ENCODE measurements around the gene AURKA.

The AURKA gene

DNA sequence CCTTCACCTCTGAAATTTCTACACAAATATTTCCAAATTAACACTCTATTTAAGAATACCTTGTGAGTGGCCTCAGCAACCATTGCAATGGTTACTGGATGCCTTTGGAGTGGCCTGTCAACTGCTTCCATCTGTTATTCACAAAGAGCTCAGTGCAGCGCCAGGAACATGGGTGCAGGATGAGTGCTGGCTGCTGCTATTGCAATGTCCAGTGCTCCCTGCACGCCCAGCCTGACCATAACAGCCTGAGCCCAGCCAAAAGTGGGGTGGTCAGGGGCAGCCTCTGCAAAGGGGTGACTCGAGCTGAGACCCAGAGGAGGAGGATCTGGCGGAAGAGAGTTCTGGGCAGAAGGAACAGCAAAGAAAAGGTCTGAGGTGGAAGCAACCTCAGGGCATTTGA is 38.4 kb upstream of the AURKA start:
- H3K36me3 ChIP-seq (ENCODE audit: control insufficient read depth in 5 of 5, insufficient read depth in 5 of 5, low read length in 5 of 5), result no peaks in the 10 kb centered on the region
- no peak overlapping the region for H3K9ac ChIP-seq (ENCODE audit: low read length in 5 of 5)
- H3K4me3 ChIP-seq (ENCODE audit: low read depth in 1 of 5, low read length in 5 of 5), result no peak overlapping the region
- peaks cover 0 to 18% (median 9%) of the 10 kb centered on the region in 5 donors for H3K4me1 ChIP-seq (ENCODE audit: control insufficient read depth in 5 of 5, insufficient read depth in 5 of 5, low read length in 5 of 5)
- H3K27ac ChIP-seq (ENCODE audit: low read depth, low read length), result no peak overlapping the region
- no peaks in the 10 kb centered on the region for H3K9me3 ChIP-seq (ENCODE audit: control insufficient read depth in 5 of 5, low read length in 5 of 5)
- peaks cover 0 to 3% (median 0%) of the 10 kb centered on the region in 5 donors for H3K27me3 ChIP-seq (ENCODE audit: control insufficient read depth in 5 of 5, insufficient read depth in 4 of 5, low read length in 5 of 5)

- Histone ChIP-seq H3K27me3 (ENCODE audit: control insufficient read depth in 5 of 5, insufficient read depth in 4 of 5, low read length in 5 of 5) (peaks cover 0 to 3% (median 0%) of the 10 kb centered on the region in 5 donors), H3K36me3 (ENCODE audit: control insufficient read depth in 5 of 5, insufficient read depth in 5 of 5, low read length in 5 of 5) (no peaks in the 10 kb centered on the region), H3K4me3 (ENCODE audit: low read depth in 1 of 5, low read length in 5 of 5) (no peak overlapping the region), H3K9me3 (ENCODE audit: control insufficient read depth in 5 of 5, low read length in 5 of 5) (no peaks in the 10 kb centered on the region), H3K9ac (ENCODE audit: low read length in 5 of 5) (no peak overlapping the region), H3K27ac (ENCODE audit: low read depth, low read length) (no peak overlapping the region), H3K4me1 (ENCODE audit: control insufficient read depth in 5 of 5, insufficient read depth in 5 of 5, low read length in 5 of 5) (peaks cover 0 to 18% (median 9%) of the 10 kb centered on the region in 5 donors)
These were observed 37.9 kb upstream of the AURKA start for GRCh38 chr20:56429941-56430340.

DNA sequence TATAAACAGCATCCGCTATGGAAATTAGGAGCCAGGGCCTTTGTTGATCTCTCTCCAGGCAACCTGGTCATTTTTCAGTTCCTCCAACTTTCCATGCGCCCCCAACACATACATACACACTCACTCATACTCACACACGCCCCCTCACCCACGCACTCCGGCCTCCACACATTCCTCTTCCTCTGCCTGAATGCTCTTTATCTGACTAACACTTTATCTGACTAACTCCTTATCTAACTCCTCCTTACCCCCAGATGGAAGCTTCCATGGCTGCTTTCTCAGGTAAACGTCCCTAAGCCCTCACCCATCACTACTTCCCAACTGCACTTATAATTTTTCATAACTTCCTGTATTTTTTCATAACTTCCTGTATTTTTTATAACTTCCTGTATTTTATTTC is 37.5 kb upstream of the AURKA start:
- no peak overlapping the region for H3K9ac ChIP-seq (ENCODE audit: low read length in 5 of 5)

GRCh38 chr20:56428881-56429280 is 36.9 kb upstream of the AURKA start:
- Histone ChIP-seq H3K27me3 (ENCODE audit: control insufficient read depth in 5 of 5, insufficient read depth in 4 of 5, low read length in 5 of 5) (peaks cover 0 to 3% (median 0%) of the 10 kb centered on the region in 5 donors), H3K4me3 (ENCODE audit: low read depth in 1 of 5, low read length in 5 of 5) (no peak overlapping the region), H3K9ac (ENCODE audit: low read length in 5 of 5) (no peak overlapping the region), H3K9me3 (ENCODE audit: control insufficient read depth in 5 of 5, low read length in 5 of 5) (no peaks in the 10 kb centered on the region), H3K27ac (ENCODE audit: low read depth, low read length) (no peak overlapping the region), H3K36me3 (ENCODE audit: control insufficient read depth in 5 of 5, insufficient read depth in 5 of 5, low read length in 5 of 5) (no peaks in the 10 kb centered on the region), H3K4me1 (ENCODE audit: control insufficient read depth in 5 of 5, insufficient read depth in 5 of 5, low read length in 5 of 5) (peaks cover 0 to 18% (median 9%) of the 10 kb centered on the region in 5 donors)

More for the DNA sequence above, 37.5 kb upstream of the AURKA start:
- Histone ChIP-seq H3K36me3 (ENCODE audit: control insufficient read depth in 5 of 5, insufficient read depth in 5 of 5, low read length in 5 of 5) (no peaks in the 10 kb centered on the region), H3K27ac (ENCODE audit: low read depth, low read length) (no peak overlapping the region), H3K4me1 (ENCODE audit: control insufficient read depth in 5 of 5, insufficient read depth in 5 of 5, low read length in 5 of 5) (peaks cover 0 to 18% (median 9%) of the 10 kb centered on the region in 5 donors), H3K4me3 (ENCODE audit: low read depth in 1 of 5, low read length in 5 of 5) (no peak overlapping the region), H3K27me3 (ENCODE audit: control insufficient read depth in 5 of 5, insufficient read depth in 4 of 5, low read length in 5 of 5) (peaks cover 0 to 3% (median 0%) of the 10 kb centered on the region in 5 donors), H3K9me3 (ENCODE audit: control insufficient read depth in 5 of 5, low read length in 5 of 5) (no peaks in the 10 kb centered on the region)

- Histone ChIP-seq H3K4me3 (ENCODE audit: low read depth in 1 of 5, low read length in 5 of 5) (no peak overlapping the region), H3K27me3 (ENCODE audit: control insufficient read depth in 5 of 5, insufficient read depth in 4 of 5, low read length in 5 of 5) (peaks cover 0 to 3% (median 0%) of the 10 kb centered on the region in 5 donors), H3K27ac (ENCODE audit: low read depth, low read length) (no peak overlapping the region), H3K9me3 (ENCODE audit: control insufficient read depth in 5 of 5, low read length in 5 of 5) (no peaks in the 10 kb centered on the region), H3K4me1 (ENCODE audit: control insufficient read depth in 5 of 5, insufficient read depth in 5 of 5, low read length in 5 of 5) (peaks cover 0 to 18% (median 9%) of the 10 kb centered on the region in 5 donors), H3K36me3 (ENCODE audit: control insufficient read depth in 5 of 5, insufficient read depth in 5 of 5, low read length in 5 of 5) (no peaks in the 10 kb centered on the region), H3K9ac (ENCODE audit: low read length in 5 of 5) (no peak overlapping the region)
These were observed 36.4 kb upstream of the AURKA start for GRCh38 chr20:56428410-56428809.

DNA sequence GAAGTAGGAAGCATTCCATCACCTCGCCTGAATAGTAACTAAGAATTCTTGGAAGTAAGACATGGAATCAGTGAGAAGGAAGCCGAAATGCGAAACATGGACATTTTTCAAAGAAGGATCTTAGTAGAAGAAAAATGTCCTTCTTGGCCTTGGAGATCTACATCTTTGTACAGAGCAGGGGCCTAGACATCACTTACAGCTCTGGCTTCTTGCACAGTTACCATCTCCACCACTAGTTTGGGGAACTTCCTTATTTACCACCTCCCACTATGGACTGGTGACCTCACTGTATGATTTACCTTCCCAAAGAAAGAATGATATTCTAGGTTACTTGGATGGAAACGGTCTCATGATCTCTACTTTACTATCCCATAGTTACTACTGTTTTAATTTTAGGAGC is 35.8 kb upstream of the AURKA start:
- H3K27me3 ChIP-seq (ENCODE audit: control insufficient read depth in 5 of 5, insufficient read depth in 4 of 5, low read length in 5 of 5), result no peaks in the 10 kb centered on the region
- H3K4me1 ChIP-seq (ENCODE audit: control insufficient read depth in 5 of 5, insufficient read depth in 5 of 5, low read length in 5 of 5), result peaks cover 0 to 22% (median 9%) of the 10 kb centered on the region in 5 donors
- no peak overlapping the region for H3K4me3 ChIP-seq (ENCODE audit: low read depth in 1 of 5, low read length in 5 of 5)
- H3K9me3 ChIP-seq (ENCODE audit: control insufficient read depth in 5 of 5, low read length in 5 of 5), result no peaks in the 10 kb centered on the region
- no peak overlapping the region for H3K9ac ChIP-seq (ENCODE audit: low read length in 5 of 5)
- no peak overlapping the region for H3K27ac ChIP-seq (ENCODE audit: low read depth, low read length)
- H3K36me3 ChIP-seq (ENCODE audit: control insufficient read depth in 5 of 5, insufficient read depth in 5 of 5, low read length in 5 of 5), result no peaks in the 10 kb centered on the region

- no peak overlapping the region for H3K27ac ChIP-seq (ENCODE audit: low read depth, low read length)
- peaks cover 0 to 29% (median 17%) of the 10 kb centered on the region in 5 donors for H3K4me1 ChIP-seq (ENCODE audit: control insufficient read depth in 5 of 5, insufficient read depth in 5 of 5, low read length in 5 of 5)
- H3K4me3 ChIP-seq (ENCODE audit: low read depth in 1 of 5, low read length in 5 of 5), result no peak overlapping the region
- H3K9ac ChIP-seq (ENCODE audit: low read length in 5 of 5), result no peak overlapping the region
- no peaks in the 10 kb centered on the region for H3K27me3 ChIP-seq (ENCODE audit: control insufficient read depth in 5 of 5, insufficient read depth in 4 of 5, low read length in 5 of 5)
- H3K36me3 ChIP-seq (ENCODE audit: control insufficient read depth in 5 of 5, insufficient read depth in 5 of 5, low read length in 5 of 5), result no peaks in the 10 kb centered on the region
- no peaks in the 10 kb centered on the region for H3K9me3 ChIP-seq (ENCODE audit: control insufficient read depth in 5 of 5, low read length in 5 of 5)
These were observed 34.9 kb upstream of the AURKA start for GRCh38 chr20:56426926-56427325.

GRCh38 chr20:56426026-56426425 is 34.0 kb upstream of the AURKA start:
- H3K27me3 ChIP-seq (ENCODE audit: control insufficient read depth in 5 of 5, insufficient read depth in 4 of 5, low read length in 5 of 5), result no peaks in the 10 kb centered on the region
- H3K9ac ChIP-seq (ENCODE audit: low read length in 5 of 5), result no peak overlapping the region
- no peaks in the 10 kb centered on the region for H3K9me3 ChIP-seq (ENCODE audit: control insufficient read depth in 5 of 5, low read length in 5 of 5)
- H3K4me1 ChIP-seq (ENCODE audit: control insufficient read depth in 5 of 5, insufficient read depth in 5 of 5, low read length in 5 of 5), result peaks cover 0 to 33% (median 19%) of the 10 kb centered on the region in 5 donors
- H3K36me3 ChIP-seq (ENCODE audit: control insufficient read depth in 5 of 5, insufficient read depth in 5 of 5, low read length in 5 of 5), result no peaks in the 10 kb centered on the region
- H3K27ac ChIP-seq (ENCODE audit: low read depth, low read length), result no peak overlapping the region
- no peak overlapping the region for H3K4me3 ChIP-seq (ENCODE audit: low read depth in 1 of 5, low read length in 5 of 5)

DNA sequence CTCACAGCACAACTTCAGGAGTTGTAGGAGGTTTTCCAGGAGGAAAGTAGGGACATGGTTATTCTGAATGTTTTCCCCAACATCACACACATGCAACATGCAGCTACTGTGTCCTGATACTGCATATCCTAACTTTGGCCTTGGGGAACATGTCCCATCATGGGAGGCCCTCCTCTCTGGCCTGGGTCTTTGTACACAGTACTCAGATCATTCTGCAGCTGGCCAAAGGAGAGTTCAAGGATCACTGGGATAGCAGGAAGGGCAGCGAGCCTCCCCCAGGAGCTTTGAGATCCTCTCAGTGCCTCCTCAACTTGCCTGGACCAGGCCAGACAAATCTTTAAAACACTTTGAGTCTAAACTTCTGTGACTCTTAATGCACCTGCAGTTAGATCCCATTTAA is 32.9 kb upstream of the AURKA start:
- Histone ChIP-seq H3K27me3 (ENCODE audit: control insufficient read depth in 5 of 5, insufficient read depth in 4 of 5, low read length in 5 of 5) (no peaks in the 10 kb centered on the region), H3K4me3 (ENCODE audit: low read depth in 1 of 5, low read length in 5 of 5) (no peak overlapping the region), H3K9me3 (ENCODE audit: control insufficient read depth in 5 of 5, low read length in 5 of 5) (no peaks in the 10 kb centered on the region), H3K4me1 (ENCODE audit: control insufficient read depth in 5 of 5, insufficient read depth in 5 of 5, low read length in 5 of 5) (peaks cover 0 to 30% (median 16%) of the 10 kb centered on the region in 5 donors), H3K36me3 (ENCODE audit: control insufficient read depth in 5 of 5, insufficient read depth in 5 of 5, low read length in 5 of 5) (no peaks in the 10 kb centered on the region), H3K27ac (ENCODE audit: low read depth, low read length) (no peak overlapping the region), H3K9ac (ENCODE audit: low read length in 5 of 5) (no peak overlapping the region)

- H3K36me3 ChIP-seq (ENCODE audit: control insufficient read depth in 5 of 5, insufficient read depth in 5 of 5, low read length in 5 of 5), result no peaks in the 10 kb centered on the region
- no peak overlapping the region for H3K27ac ChIP-seq (ENCODE audit: low read depth, low read length)
- no peak overlapping the region for H3K9ac ChIP-seq (ENCODE audit: low read length in 5 of 5)
- no peaks in the 10 kb centered on the region for H3K9me3 ChIP-seq (ENCODE audit: control insufficient read depth in 5 of 5, low read length in 5 of 5)
- H3K4me3 ChIP-seq (ENCODE audit: low read depth in 1 of 5, low read length in 5 of 5), result no peak overlapping the region
- H3K4me1 ChIP-seq (ENCODE audit: control insufficient read depth in 5 of 5, insufficient read depth in 5 of 5, low read length in 5 of 5), result peaks cover 0 to 26% (median 10%) of the 10 kb centered on the region in 5 donors
- H3K27me3 ChIP-seq (ENCODE audit: control insufficient read depth in 5 of 5, insufficient read depth in 4 of 5, low read length in 5 of 5), result no peaks in the 10 kb centered on the region
These were observed 31.9 kb upstream of the AURKA start for GRCh38 chr20:56423886-56424285.

- no peaks in the 10 kb centered on the region for H3K27me3 ChIP-seq (ENCODE audit: control insufficient read depth in 5 of 5, insufficient read depth in 4 of 5, low read length in 5 of 5)
- H3K4me3 ChIP-seq (ENCODE audit: low read depth in 1 of 5, low read length in 5 of 5), result no peak overlapping the region
- H3K36me3 ChIP-seq (ENCODE audit: control insufficient read depth in 5 of 5, insufficient read depth in 5 of 5, low read length in 5 of 5), result no peaks in the 10 kb centered on the region
- H3K9ac ChIP-seq (ENCODE audit: low read length in 5 of 5), result no peak overlapping the region
- peaks cover 0 to 24% (median 14%) of the 10 kb centered on the region in 5 donors for H3K4me1 ChIP-seq (ENCODE audit: control insufficient read depth in 5 of 5, insufficient read depth in 5 of 5, low read length in 5 of 5)
- no peaks in the 10 kb centered on the region for H3K9me3 ChIP-seq (ENCODE audit: control insufficient read depth in 5 of 5, low read length in 5 of 5)
- no peak overlapping the region for H3K27ac ChIP-seq (ENCODE audit: low read depth, low read length)
These were observed 31.2 kb upstream of the AURKA start for GRCh38 chr20:56423211-56423610.
